Tibial artery (tissue), 4 donors: Measurements from ENCODE around the gene FZR1.

Experiments used
- DNase-seq, 2 donors: peaks; one replicate each; pipeline ENCODE4 v3.0.0-alpha.2; 2019
- H3K27ac ChIP-seq, 2 donors: fragments of 200-600 bp; sonication (generic) in 1 of 2; 1 replicate in 1 of 2; 2 replicates in 1 of 2; pipeline ENCODE4 v1.5.1; 2018 to 2019; ENCODE audit warnings: mild to moderate bottlenecking in 1 of 2
- H3K27me3 ChIP-seq, 2 donors: fragments of 200-600 bp; sonication (generic) in 1 of 2; one replicate each; pipeline versions ENCODE4 v1.5.1 to v1.6.0; 2016 to 2019
- H3K36me3 ChIP-seq, 3 donors: fragments of 200-600 bp; sonication (generic) in 2 of 3; one replicate each; pipeline ENCODE4 v1.5.1; 2016 to 2019; ENCODE audit warnings: mild to moderate bottlenecking in 2 of 3
- H3K4me1 ChIP-seq, 4 donors: fragments of 200-600 bp; sonication (generic) in 2 of 4; 1 replicate in 3 of 4; 2 replicates in 1 of 4; pipeline ENCODE4 v1.5.1; 2016 to 2019
- H3K4me3 ChIP-seq, 2 donors: fragments of 200-600 bp; sonication (generic) in 1 of 2; 1 replicate in 1 of 2; 2 replicates in 1 of 2; pipeline ENCODE4 v1.5.1; 2018 to 2019; ENCODE audit warnings: mild to moderate bottlenecking in 2 of 2
- H3K9me3 ChIP-seq, 3 donors: fragments of 200-600 bp; sonication (generic) in 1 of 3; one replicate each; pipeline ENCODE4 v1.5.1; 2016 to 2019
- CTCF ChIP-seq, 2 experiments: fragments of 200-600 bp in 1 of 2; fragments of 450-650 bp in 1 of 2; IDR thresholded peaks; one replicate each; pipeline ENCODE4 v1.5.1; 2017 to 2019; ENCODE audit warnings: antibody characterized with exemption in 2 of 2, mild to moderate bottlenecking in 1 of 2, moderate library complexity in 1 of 2
- intact Hi-C: fragments of 100-400 bp; cut with DNase I; formaldehyde crosslinking; loops from one replicate; pipeline ENCODE4 v1.15.0; 2023; ENCODE audit warnings: low total_unique reads

Gene FZR1

GRCh38 chr19:3550947-3551791 lies 45.1 kb downstream of the FZR1 start:
- H3K4me3 ChIP-seq: no peak overlapping the region
- H3K36me3 ChIP-seq: peaks cover 0 to 25% (median 7%) of the 10 kb centered on the region in 3 donors
- no peak for TF ChIP-seq CTCF (IDR thresholded peaks at IDR 0.05)
- H3K27ac ChIP-seq: no peak overlapping the region
- intact Hi-C loops: no loop called here
- peaks cover 0 to 14% (median 11%) of the 10 kb centered on the region in 4 donors for H3K4me1 ChIP-seq
- peak in 1 of 2 donors; percentile 65 for DNase-seq
- H3K27me3 ChIP-seq: no peaks in the 10 kb centered on the region
- H3K9me3 ChIP-seq: no peaks in the 10 kb centered on the region

DNA sequence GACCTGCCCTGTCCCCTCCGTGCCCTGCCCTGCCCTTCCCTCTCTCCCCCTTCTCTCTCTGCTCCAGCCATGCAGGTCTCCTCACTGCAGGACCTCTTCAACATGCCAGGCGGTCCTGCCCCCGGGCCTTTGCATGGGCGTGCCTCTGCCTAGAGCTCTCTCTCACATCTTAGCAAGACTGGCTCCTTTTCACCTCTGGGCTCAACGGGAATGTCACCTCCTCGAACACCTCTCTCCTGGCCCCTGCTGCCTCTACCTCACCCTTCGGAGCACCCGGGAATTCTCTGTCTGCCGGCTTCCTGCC lies 45.6 kb downstream of the FZR1 start:
- H3K4me3 ChIP-seq: no peak overlapping the region
- no peak for DNase-seq
- H3K4me1 ChIP-seq: peaks cover 0 to 20% (median 17%) of the 10 kb centered on the region in 4 donors
- H3K27ac ChIP-seq: no peak overlapping the region
- peaks cover 0 to 20% (median 7%) of the 10 kb centered on the region in 3 donors for H3K36me3 ChIP-seq
- no peaks in the 10 kb centered on the region for H3K9me3 ChIP-seq
- no peak for TF ChIP-seq CTCF (IDR thresholded peaks at IDR 0.05)
- intact Hi-C loops: no loop called here
- H3K27me3 ChIP-seq: no peaks in the 10 kb centered on the region

GRCh38 chr19:3554254-3555083 lies 48.4 kb downstream of the FZR1 start:
- Histone ChIP-seq H3K9me3 (no peaks in the 10 kb centered on the region), H3K27ac (no peak overlapping the region), H3K27me3 (no peaks in the 10 kb centered on the region), H3K4me1 (peaks cover 0 to 22% (median 21%) of the 10 kb centered on the region in 4 donors), H3K36me3 (peaks cover 0 to 5% (median 0%) of the 10 kb centered on the region in 3 donors), H3K4me3 (no peak overlapping the region)
- intact Hi-C loops: no loop called here
- no peak for TF ChIP-seq CTCF (IDR thresholded peaks at IDR 0.05)
- no peak for DNase-seq

- intact Hi-C loops: no loop called here
- Histone ChIP-seq H3K4me1 (peaks cover 0 to 22% (median 21%) of the 10 kb centered on the region in 4 donors), H3K9me3 (no peaks in the 10 kb centered on the region), H3K36me3 (peaks cover 0 to 1% (median 0%) of the 10 kb centered on the region in 3 donors), H3K27ac (no peak overlapping the region), H3K27me3 (no peaks in the 10 kb centered on the region), H3K4me3 (peak overlapping the region; percentile 74 to 95)
- no peak for TF ChIP-seq CTCF (IDR thresholded peaks at IDR 0.05)
- no peak for DNase-seq
Measured at GRCh38 chr19:3555653-3556422, 49.7 kb downstream of the FZR1 start.

- H3K4me3 ChIP-seq: peak overlapping the region; percentile 74 to 95
- no peaks in the 10 kb centered on the region for H3K9me3 ChIP-seq
- H3K27ac ChIP-seq: peak overlapping the region; percentile 79 to 82
- H3K4me1 ChIP-seq: peaks cover 0 to 22% (median 21%) of the 10 kb centered on the region in 4 donors
- no peaks in the 10 kb centered on the region for H3K27me3 ChIP-seq
- no peak for DNase-seq
- no peaks in the 10 kb centered on the region for H3K36me3 ChIP-seq
- intact Hi-C loops: no loop called here
- TF ChIP-seq CTCF (IDR thresholded peaks at IDR 0.05): no peak
Measured at GRCh38 chr19:3556423-3556977, 50.4 kb downstream of the FZR1 start.
